WTC11 (cell line): ENCODE results near the gene ORM2. TPM values are rescaled to one million over a fixed set of nuclear protein-coding genes. Genes with fewer than 3 reads are reported as not detected.

ENCODE experiments used
- ATAC-seq: fragments of 200-7000 bp; cut with Tn5 transposase; 2 replicates; pipeline ENCODE4 v1.10.0; 2021; ENCODE audit warnings: mild to moderate bottlenecking, moderate library complexity
- CTCF ChIA-PET: fragments of 300-600 bp; sonication (Branson Sonifier 250); formaldehyde crosslinking; loops from one replicate; lab custom pipeline; 2021; ENCODE audit warnings: antibody characterized with exemption; lab: Charles Lee
- POLR2A ChIA-PET: fragments of 350-600 bp; sonication (Branson Sonifier 250); formaldehyde crosslinking; loops from one replicate; lab custom pipeline; 2021; ENCODE audit warnings: antibody characterized with exemption; lab: Charles Lee
- DNase-seq: peaks from one replicate; pipeline ENCODE4 v3.0.0; 2021; ENCODE audit warnings: low spot score
- H3K27ac Mint-ChIP-seq: 2 replicates; pipeline ENCODE4 v1.8.0; 2021; ENCODE audit warnings: mixed read lengths
- H3K27me3 Mint-ChIP-seq: 2 replicates; pipeline ENCODE4 v1.8.0; 2021; ENCODE audit warnings: low read depth, mild to moderate bottlenecking, moderate library complexity, mixed read lengths
- H3K36me3 Mint-ChIP-seq: 2 replicates; pipeline ENCODE4 v1.8.0; 2021; ENCODE audit warnings: mixed read lengths
- H3K4me1 Mint-ChIP-seq: 2 replicates; pipeline ENCODE4 v1.8.0; 2022; ENCODE audit warnings: mixed read lengths
- H3K4me3 Mint-ChIP-seq: 2 replicates; pipeline ENCODE4 v1.8.0; 2021; ENCODE audit warnings: mild to moderate bottlenecking, moderate library complexity, mixed read lengths
- H3K9me3 Mint-ChIP-seq: 2 replicates; pipeline ENCODE4 v1.8.0; 2021; ENCODE audit warnings: mixed read lengths
- AFF4 ChIP-seq: sonication (generic); formaldehyde crosslinking; IDR thresholded peaks from 2 replicates; pipeline ENCODE4 v1.8.1; 2023; ENCODE audit warnings: mild to moderate bottlenecking, missing genetic modification reagents, borderline replicate concordance
- ARID4B ChIP-seq: sonication (generic); formaldehyde crosslinking; IDR thresholded peaks from 2 replicates; pipeline ENCODE4 v1.8.0; 2023; ENCODE audit warnings: missing genetic modification reagents, mild to moderate bottlenecking, borderline replicate concordance
- CREM ChIP-seq: sonication (generic); formaldehyde crosslinking; IDR thresholded peaks from 2 replicates; pipeline ENCODE4 v1.8.1; 2022; ENCODE audit warnings: mild to moderate bottlenecking, missing genetic modification reagents, moderate library complexity
- CTCF ChIP-seq: fragments of 200-600 bp; IDR thresholded peaks from 2 replicates; pipeline ENCODE4 v1.8.0; 2022; ENCODE audit warnings: antibody characterized with exemption
- ERG ChIP-seq: fragments of 250-450 bp; sonication (Bioruptor Pico); IDR thresholded peaks from 2 replicates; pipeline ENCODE4 v1.8.0; 2021; ENCODE audit warnings: mild to moderate bottlenecking
- MXD4 ChIP-seq: fragments of 250-450 bp; sonication (Bioruptor Pico); IDR thresholded peaks from 2 replicates; pipeline ENCODE4 v1.8.0; 2021; ENCODE audit warnings: mild to moderate bottlenecking, moderate library complexity, borderline replicate concordance
- NR1H2 ChIP-seq: sonication (generic); formaldehyde crosslinking; IDR thresholded peaks from 2 replicates; pipeline ENCODE4 v1.9.0; 2021; ENCODE audit warnings: mild to moderate bottlenecking, moderate library complexity, missing genetic modification reagents
- NR2C2 ChIP-seq: sonication (generic); formaldehyde crosslinking; IDR thresholded peaks from 2 replicates; pipeline ENCODE4 v1.8.0; 2022; ENCODE audit warnings: mild to moderate bottlenecking, missing genetic modification reagents
- ZBTB21 ChIP-seq: sonication (generic); formaldehyde crosslinking; IDR thresholded peaks from 2 replicates; pipeline ENCODE4 v1.8.1; 2023; ENCODE audit warnings: mild to moderate bottlenecking, missing genetic modification reagents, borderline replicate concordance
- ZNF121 ChIP-seq: sonication (generic); formaldehyde crosslinking; IDR thresholded peaks from 2 replicates; pipeline ENCODE4 v1.8.0; 2023; ENCODE audit warnings: missing genetic modification reagents
- ZNF138 ChIP-seq: sonication (generic); formaldehyde crosslinking; conservative IDR thresholded peaks from 2 replicates; pipeline ENCODE4 v1.8.1; 2022; ENCODE audit warnings: mild to moderate bottlenecking, moderate library complexity, missing genetic modification reagents
- ZNF263 ChIP-seq: sonication (generic); formaldehyde crosslinking; IDR thresholded peaks from 2 replicates; pipeline ENCODE4 v1.8.1; 2022; ENCODE audit warnings: low read depth, mild to moderate bottlenecking, moderate library complexity, missing genetic modification reagents
- ZNF317 ChIP-seq: sonication (generic); formaldehyde crosslinking; IDR thresholded peaks from 2 replicates; pipeline ENCODE4 v1.8.1; 2023; ENCODE audit warnings: low read depth, mild to moderate bottlenecking, moderate library complexity, missing genetic modification reagents, borderline replicate concordance
- total RNA-seq: library from RNA; stranded (reverse); gene quantifications from 3 replicates; pipeline ENCODE4 v1.2.3, GENCODE V29; 2021
- TF ChIP-seq, protein P1 (sequence below): sonication (generic); formaldehyde crosslinking; IDR thresholded peaks from 2 replicates; pipeline ENCODE4 v1.8.0; 2022; ENCODE audit warnings: mild to moderate bottlenecking, missing genetic modification reagents
- TF ChIP-seq, protein P2 (sequence below): sonication (generic); formaldehyde crosslinking; IDR thresholded peaks from 2 replicates; pipeline ENCODE4 v1.8.1; 2022; ENCODE audit warnings: mild to moderate bottlenecking, moderate library complexity, missing genetic modification reagents

ORM2 gene
- total RNA-seq, 1 experiment from 2014 or later = 1.6 TPM

- ChIA-PET CTCF (interaction anchor here (0.6 to 2.9 kb wide), 25 partner anchors 10 to 314 kb away, joined by 3 to 20 read pairs (median 4); partner anchors contain the start of gene AKNA), POLR2A (interaction anchor here (0.6 to 1.2 kb wide), 2 partner anchors 56 to 229 kb away, joined by 3 to 8 read pairs; no protein-coding TSS in a partner anchor)
- H3K27ac Mint-ChIP-seq = no peak overlapping the region
Measured at GRCh38 chr9:114339130-114339908, 9.7 kb downstream of the ORM2 start.

GRCh38 chr9:114341152-114341830 is 11.6 kb downstream of the ORM2 start:
- Mint-ChIP-seq H3K36me3 (peaks cover 41% of the 10 kb centered on the region), H3K27me3 (no peaks in the 10 kb centered on the region), H3K9me3 (no peaks in the 10 kb centered on the region), H3K4me3 (no peak overlapping the region), H3K4me1 (no peaks in the 10 kb centered on the region), H3K27ac (no peak overlapping the region)
- ChIA-PET POLR2A (no interaction called here), CTCF (interaction anchor here (2.1 kb wide), 1 partner anchor 54 kb away, joined by 9 read pairs; no protein-coding TSS in a partner anchor)
- ATAC-seq (no peak), DNase-seq (no peak)
- TF ChIP-seq AFF4 (CRISPR knock-in tag) = no peak
- no peak for TF ChIP-seq ZBTB21 (CRISPR knock-in tag)
- TF ChIP-seq ERG = no peak
- TF ChIP-seq ZNF138 = no peak
- no peak for TF ChIP-seq NR1H2 (CRISPR knock-in tag)
- TF ChIP-seq NR2C2 (CRISPR knock-in tag) = no peak
- TF ChIP-seq ARID4B (CRISPR knock-in tag) = no peak
- no peak for TF ChIP-seq ZNF317

More at GRCh38 chr9:114339130-114339908, 9.7 kb downstream of the ORM2 start:
- TF ChIP-seq CREM (CRISPR knock-in tag) (no peak), ZNF121 (CRISPR knock-in tag) (peak; percentile 89), MXD4 (CRISPR knock-in tag) (no peak), ZNF263 (no peak), CTCF (peak; percentile 86)
- TF ChIP-seq, protein P1, sequence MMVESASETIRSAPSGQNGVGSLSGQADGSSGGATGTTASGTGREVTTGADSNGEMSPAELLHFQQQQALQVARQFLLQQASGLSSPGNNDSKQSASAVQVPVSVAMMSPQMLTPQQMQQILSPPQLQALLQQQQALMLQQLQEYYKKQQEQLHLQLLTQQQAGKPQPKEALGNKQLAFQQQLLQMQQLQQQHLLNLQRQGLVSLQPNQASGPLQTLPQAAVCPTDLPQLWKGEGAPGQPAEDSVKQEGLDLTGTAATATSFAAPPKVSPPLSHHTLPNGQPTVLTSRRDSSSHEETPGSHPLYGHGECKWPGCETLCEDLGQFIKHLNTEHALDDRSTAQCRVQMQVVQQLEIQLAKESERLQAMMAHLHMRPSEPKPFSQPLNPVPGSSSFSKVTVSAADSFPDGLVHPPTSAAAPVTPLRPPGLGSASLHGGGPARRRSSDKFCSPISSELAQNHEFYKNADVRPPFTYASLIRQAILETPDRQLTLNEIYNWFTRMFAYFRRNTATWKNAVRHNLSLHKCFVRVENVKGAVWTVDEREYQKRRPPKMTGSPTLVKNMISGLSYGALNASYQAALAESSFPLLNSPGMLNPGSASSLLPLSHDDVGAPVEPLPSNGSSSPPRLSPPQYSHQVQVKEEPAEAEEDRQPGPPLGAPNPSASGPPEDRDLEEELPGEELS (CRISPR knock-in tag) = no peak
- TF ChIP-seq, protein P2, sequence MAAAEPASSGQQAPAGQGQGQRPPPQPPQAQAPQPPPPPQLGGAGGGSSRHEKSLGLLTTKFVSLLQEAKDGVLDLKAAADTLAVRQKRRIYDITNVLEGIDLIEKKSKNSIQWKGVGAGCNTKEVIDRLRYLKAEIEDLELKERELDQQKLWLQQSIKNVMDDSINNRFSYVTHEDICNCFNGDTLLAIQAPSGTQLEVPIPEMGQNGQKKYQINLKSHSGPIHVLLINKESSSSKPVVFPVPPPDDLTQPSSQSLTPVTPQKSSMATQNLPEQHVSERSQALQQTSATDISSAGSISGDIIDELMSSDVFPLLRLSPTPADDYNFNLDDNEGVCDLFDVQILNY (CRISPR knock-in tag) = no peak
- TF ChIP-seq, all 79 proteins: peak for 2
- DNase-seq (peak; percentile 70), ATAC-seq (peak; percentile 89)
- H3K36me3 Mint-ChIP-seq = peaks cover 35% of the 10 kb centered on the region
- H3K4me1 Mint-ChIP-seq = no peaks in the 10 kb centered on the region
- no peaks in the 10 kb centered on the region for H3K27me3 Mint-ChIP-seq
- no peaks in the 10 kb centered on the region for H3K9me3 Mint-ChIP-seq
- no peak overlapping the region for H3K4me3 Mint-ChIP-seq
